Stimulated activated CD8-positive, alpha-beta memory T cell treated with anti-CD3 and anti-CD28 coated beads, Interleukin-4, amount 100 ng/mL, for 4 hours (primary cell): ENCODE results near the gene ETS1.

ENCODE experiments used
- DNase-seq, 2 donors: peaks; one replicate each; pipeline ENCODE4 v3.0.0-alpha.2; 2020; ENCODE audit warnings: low read depth in 2 of 2, low spot score in 1 of 2

The ETS1 gene

DNA sequence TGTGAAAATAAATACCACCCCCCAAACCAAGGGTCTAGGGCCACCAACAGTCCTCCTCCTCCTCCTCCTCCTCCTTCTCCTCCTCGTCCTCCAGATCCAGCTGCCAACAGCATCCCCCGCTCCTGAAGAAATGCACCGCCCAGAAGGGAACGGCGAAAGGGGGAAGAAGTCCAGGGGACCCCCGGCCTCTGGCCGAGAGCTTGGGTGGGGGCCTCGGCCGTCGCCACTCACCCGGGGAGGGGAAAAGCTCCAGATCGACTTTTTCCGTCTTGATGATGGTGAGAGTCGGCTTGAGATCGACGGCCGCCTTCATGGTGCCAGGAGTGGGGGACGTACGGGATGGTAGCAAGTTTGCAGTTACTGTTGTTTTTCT lies 65.7 kb downstream of the ETS1 start:
- no peak for DNase-seq

DNA sequence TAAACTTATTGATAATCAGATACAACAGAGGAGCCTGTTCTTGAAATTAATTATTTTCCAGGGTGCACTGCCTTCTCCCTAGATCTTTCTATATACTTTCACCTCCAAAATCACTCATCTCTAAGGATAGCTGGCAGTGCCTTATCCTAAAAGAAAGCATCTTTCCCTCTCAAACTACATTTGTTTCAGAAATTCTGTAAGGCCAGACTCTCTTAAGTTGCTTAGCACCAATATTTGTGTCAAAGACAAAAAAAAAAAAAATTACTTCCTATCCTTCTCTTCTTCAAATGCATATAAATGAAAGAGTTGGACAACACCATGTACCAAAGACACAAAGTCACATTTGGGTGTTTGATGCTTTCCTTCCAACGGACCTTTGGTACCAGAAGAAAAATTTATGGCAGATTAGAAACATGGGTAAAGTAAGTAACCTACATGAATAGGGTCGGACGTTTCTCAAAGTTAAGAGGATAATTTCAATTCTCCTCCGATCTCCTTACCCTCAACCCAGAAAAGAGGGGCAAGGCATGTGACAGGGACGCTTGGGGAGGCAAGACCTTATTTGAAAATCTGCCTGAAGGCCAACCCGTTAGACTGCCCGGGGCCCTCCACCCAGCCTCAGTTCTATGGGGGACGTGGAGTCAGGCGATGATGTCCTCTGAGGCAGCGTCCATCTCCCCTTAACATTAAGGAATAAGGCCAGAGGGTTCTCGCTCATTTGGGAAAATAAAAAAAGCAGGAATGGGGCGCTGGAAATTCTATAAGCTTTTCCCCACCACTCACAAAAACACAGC lies 66.3 kb downstream of the ETS1 start:
- DNase-seq, result no peak

DNA sequence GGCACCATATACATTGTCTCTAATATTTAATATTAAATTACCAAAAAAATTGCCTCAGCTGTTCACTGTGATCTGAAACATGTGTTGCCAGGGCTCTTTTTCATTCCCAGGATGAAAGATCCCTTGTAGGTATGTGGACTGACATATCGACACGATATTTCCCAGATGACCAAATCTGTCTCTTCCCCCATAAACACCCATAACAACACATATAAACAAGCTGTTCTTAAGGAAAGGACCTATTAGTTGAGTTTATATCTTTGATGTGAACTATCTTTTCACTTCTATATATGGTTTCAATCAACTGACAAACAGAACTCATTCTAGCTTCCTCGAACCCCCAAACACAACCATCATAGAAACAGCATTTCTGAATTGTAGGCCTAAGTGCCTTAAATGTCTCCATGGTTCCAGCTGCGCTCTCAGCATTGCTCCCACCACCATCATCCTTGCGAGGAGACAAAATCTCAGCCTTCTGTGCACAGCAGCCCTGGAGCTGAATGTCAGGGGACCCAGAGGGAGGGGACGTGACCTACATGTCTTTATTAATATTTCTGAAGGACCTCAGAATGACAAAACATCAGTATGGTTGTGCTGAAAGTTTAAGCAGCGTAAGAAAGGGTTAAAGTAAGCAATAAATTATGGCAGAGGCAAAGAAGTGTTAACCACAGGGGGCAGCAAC lies 67.0 kb downstream of the ETS1 start:
- DNase-seq, result no peak

DNA sequence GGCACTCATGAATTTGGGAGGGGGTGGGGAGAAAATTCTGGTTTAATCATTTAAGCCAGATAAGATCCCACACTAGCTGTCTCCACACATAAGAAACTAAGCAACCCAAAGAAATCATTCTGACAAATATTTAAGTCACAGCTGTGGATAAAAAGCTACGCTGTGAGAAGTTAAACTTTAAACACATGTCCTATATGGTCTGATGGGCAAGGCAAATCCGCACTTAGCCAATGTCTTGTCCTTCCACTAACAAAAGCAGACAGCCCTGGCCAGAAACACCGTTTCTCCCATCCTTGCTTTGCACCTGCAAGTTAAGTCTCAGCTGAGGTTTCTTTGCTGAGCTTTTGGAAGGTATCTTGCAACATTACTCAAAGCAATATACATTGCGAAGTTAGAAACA lies 68.0 kb downstream of the ETS1 start:
- no peak for DNase-seq

DNA sequence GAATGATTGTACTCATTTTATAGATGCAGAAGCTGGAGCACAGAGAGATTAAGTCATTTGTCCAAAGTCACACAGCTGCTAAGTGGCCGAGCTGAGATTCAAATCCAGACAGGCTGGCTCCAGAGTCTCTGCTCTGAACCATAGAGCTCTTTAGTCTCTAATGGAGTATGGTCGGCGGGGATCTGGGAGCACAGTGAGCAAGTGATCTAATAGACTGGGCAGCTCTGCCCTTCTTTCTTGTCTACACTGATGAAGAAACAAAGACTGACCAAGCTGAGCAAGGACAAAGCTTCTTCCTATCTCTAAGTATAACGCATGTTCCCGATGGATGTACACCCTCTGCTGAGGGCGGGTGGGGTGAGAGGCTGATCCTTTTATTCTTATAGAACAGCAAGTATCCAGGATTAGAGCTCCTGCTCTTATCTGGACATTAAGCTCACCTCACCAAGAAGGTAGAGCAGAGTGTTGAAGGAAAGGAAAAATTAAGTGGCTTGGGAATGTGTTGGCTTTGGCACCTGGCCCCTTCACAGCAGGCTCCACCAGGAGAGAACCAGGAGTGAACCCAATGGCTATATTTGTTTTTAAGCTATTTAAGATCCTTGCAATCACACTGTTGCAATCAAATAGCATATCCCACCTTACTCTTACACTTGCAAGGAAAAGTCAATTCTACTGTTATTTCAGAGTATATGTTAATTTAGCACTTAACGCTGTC lies 68.7 kb downstream of the ETS1 start:
- no peak for DNase-seq

DNA sequence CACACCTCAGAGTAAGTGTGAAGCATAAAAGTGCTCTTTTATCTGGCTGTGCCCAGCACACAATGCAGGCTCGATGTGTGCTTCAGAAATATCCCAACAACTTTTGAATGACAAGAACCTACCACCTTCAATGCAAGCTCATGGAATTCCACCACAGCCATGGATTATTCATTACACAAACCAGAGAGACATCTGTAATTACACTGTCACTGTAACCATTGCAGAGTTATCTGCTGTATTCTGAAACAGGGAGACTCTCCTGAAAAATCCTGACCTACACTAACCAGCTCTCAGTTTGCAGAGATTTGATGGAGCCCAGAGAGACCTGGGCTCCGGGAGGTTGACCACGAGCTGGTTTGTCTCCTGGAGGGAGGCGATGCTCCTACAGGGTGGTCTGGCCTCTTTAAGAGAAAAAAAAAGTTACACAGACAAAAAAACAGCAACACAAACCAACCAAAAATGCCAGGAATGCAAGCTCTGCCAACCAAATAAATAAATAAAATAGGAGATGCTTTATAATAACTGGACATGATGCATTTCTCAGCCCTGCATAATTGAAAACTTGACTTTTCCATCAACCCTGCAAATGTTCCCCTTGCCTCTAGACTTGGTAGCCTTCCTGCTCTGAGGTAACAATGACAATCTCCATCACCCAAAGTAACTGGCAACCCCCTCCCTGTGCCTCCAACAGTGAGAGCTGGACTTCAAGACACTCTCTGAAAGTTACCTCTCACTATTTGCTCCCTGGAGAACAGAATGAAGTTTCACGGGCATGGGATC lies 69.7 kb downstream of the ETS1 start:
- DNase-seq, result no peak

DNA sequence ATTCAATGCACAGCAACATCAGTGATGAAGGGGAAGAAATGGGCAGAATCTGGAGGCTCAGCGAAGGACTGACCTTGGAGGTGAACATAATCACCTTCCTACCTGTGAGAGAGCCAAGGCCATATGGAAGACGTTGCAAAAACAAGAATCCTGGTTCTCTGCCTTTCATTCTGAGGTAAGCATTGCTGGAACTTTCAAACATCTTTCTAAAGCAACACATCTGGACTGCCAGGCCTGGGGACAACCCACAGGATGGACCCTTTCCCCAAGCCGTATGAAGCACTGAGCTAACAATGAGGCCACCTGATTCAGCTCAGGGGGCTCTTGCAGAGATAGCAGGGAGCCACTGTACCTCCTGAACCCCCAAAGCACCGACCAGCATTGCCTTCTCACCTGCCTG lies 70.5 kb downstream of the ETS1 start:
- DNase-seq, result no peak

DNA sequence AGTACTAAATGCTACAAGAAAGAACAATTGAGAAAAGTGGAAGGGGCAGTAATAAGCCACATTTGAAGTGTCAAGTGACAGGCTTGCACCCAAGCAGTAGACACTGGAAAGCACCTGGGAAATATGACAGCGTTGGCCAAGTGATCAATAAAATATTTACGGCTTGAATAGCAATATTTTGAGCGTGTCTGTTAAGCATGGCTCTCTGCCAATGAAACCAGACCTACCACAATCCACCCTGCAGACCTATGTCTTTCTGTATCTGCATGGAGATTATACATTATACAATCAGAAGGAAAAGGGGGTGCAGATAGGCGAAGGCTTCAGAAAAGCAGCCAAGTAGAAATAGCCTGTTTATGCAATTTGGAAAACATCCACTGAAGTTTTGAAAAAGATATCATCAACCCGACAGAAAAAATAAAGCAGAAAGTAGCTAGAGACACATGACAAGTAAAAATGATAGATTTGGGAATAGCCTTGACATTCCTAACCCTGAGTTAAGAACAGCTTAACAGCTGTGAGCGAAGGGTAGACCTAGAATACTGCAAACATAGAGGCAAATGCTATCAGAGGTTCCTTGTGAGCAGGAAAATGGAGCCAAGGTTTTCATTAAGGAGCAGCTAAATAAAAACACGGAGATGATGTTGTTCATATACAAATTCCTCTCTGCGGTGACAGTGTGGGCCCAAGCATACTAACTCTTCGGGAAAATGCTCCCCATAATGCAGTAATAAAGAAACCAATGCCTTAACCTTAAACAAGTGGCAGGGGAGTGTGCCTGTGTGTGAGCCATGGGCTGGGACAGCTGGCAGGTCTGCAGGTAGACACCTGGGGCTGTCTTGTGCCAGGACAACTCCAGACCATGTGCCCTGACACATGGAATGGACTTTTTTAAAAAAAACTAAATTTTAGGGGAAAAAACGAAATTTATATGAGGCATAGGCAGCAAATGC lies 71.3 kb downstream of the ETS1 start:
- DNase-seq, result no peak

DNA sequence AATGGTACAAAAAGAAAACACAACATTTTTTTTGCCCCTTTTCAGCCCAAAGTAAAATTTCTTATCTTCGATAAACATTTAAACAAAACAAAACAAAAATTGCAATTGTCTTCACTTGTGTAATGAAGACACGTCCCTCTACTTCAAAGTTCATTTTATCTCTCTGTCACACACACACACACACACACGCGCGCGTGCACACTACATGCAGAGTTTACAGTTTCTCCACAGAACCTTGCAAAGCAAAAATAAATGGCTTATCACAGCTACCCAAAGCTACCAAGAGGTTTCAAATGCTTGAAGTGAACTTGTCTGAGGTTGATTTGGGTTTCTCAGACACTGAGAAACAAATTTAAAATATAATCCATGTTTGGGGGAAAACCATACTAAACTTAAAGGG lies 72.3 kb downstream of the ETS1 start:
- no peak for DNase-seq

DNA sequence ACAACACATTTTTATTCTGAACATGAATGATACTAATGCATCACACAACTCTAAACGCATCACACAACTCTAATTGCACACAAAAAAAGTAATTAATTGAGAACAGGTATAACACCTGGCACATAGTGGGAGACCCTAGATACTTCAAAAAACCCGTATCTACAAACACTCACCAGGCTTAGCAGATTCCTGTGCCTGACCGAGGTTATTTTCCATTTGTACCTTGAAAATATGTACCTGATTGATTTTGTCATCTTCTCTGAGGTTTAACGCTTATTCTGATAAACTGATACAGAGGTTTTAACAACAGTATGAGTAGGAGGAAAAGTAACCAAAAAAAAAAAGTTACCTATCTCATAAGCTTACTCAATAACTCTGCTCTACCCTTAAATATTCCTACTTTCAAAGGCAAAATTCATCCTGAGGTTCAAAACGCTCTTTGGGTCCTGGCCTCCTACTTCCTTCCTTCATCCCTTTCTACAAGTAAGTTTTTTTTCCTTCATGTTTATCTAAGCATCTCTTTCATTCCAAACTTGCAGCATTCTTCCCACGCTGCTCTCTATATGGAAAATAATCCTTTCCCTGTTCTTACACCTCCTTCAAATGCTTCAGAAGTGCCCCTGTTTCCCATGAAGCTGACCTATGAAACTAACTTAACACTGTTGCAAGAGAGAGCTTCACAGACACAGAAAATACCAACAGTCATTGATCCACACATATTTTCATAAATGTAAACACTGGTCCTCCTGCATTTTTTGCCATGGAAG lies 73.3 kb downstream of the ETS1 start:
- no peak for DNase-seq

DNA sequence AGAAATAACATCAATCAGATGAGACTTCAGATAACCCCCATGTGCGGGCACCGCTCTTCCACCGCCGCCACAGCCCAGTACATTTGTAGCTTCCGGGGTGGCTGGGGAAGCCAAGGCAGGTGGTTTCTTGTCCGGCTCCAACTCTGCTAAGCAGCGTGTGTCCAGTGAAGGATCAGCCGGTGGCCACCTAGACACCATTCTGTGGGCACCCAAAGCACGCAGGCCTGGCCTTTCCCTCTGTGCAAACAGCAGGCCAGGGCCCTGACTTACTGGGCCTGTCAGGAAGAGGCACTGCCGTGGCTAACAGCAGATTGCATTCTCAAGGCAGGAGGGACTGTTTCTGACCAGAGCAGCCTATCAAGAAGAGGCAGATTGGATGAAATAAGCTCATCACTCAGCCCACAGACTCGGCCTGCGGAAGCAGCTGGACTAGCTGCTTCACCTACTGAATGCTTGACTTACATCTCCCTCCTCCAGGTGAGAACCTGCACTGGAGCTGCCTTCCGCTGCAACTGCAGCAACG lies 74.8 kb downstream of the ETS1 start:
- DNase-seq, result no peak

DNA sequence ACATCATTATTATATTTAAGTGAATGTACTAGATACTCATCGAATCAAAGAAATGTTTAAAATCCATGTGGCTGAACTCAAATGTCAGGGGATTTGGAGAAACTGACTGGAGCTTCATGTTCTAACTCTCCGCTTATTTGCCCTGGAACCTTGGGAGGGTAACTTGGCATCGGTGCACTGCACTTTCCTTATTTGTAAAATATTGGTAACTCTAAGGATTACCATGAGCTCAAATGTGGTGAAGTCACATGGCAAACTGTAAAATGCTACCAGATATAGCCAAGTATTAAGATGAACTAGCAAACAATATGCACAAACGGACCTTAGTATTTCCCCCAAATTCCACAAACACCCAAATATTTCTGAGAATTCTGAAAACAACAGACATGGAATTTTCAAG lies 75.6 kb downstream of the ETS1 start:
- DNase-seq, result no peak

DNA sequence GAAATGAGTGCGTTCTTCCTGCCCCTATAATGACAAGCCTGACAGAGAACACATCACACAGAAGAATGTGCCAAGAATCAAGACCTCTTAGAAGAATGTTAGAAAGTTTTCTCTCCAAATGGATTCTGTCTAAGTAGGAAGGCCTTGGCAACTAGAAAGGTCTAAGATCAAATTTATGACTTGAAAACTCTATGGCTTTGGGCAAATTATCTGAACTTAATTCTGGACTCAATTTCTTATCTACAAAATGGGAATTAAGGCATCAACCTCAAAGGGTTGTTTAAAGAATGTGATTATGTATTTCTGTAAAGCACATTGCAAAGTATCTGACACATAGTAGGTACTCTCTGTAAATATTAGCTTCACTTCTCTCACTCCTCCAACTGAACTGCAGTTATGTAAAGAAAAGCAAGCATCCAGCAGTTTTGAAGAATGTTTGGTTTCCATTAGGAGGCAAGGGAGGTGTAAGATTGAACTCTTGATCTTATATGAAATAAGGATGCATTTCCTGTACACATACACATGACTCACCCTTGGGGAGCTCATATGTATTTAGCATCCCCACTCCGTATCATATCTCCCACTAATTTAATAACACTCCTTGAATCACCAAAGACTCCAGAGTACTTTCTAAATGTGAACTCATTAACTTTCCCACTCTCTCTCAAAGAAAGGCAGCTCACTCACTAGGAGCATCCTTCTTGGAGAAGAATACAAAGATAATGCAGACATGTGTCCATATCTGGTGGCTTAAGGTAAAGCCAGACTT lies 77.6 kb downstream of the ETS1 start:
- no peak for DNase-seq

DNA sequence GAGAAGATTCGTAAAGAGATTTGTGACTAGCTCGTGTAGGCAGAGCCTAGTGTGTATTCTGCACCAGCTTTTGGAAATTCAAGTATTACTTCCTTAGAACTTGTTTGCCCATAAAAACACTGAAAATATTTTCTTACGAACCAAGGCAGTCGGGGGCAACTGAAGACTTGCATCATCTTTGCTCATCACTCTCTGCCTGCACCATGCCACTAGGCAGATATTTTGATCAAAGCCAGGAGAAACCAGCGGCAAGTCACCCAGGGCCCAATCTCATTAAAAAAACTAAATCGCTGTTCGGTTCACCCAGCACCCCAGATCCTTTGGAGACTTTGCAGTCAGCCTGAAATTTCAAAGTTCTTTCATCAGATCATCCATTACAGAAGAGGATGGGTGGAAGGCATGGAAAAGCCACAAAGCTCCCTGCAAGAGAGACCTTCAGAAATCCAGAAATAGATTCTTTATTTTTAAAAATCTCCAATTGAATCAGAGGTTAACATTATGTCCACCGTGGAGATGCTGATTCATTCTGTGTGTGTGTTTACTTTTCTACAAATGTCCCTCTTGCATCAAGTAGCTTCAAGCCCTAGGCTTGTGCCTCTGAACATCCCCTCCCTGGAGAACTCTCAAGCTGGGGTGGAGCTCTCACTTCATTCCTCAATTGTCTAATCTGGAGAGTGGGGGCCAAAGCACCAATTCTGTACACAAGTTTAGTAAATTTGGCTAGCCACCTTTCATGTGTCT lies 78.4 kb downstream of the ETS1 start:
- DNase-seq, result no peak

DNA sequence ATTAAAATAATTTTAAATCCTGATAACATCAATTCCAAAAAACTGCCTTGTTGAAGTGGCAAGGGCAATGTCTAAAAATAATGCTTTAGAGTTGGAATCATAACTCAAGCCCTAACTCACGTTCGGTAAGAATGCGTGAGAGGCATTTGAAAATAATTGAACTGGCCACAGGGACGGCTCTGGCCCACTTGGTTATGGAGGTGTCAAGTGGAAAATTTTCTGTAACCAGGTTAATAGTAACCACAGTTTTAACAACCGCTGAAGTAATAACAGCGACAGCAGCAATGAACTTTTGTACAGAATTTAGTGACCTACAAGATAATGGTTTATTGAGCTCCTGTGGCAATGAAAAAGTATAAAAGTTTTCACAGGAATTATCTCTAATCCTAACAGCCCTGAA lies 79.4 kb downstream of the ETS1 start:
- DNase-seq, result no peak

DNA sequence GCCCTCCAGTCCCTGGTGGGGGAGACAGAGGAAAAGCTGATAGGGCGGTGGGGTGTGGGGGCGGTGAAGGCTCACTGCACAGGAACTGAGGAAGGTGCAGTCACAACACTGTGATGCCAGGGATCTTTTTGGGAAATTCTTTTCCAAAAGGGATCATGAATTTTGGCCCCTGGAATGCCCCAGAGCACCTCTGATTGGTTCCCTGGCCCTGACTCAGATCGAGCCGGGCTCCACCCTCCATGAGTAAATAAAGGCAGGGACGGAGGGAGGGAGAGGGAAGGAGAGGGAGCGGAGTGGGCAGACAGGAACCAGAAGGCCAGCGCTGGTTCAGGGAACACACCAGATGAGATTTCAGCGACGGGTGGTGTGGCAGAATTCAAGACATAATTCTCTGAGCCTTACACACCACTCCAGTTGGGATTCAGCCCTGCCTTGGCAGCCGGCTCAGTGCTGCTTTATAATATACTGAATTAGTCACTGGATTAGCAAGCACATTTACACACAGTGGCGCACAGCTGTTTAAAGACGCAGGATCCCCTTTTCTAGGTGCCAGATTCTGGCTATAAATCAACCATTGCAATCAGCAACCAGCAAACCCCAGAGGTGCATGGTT lies 80.3 kb downstream of the ETS1 start:
- no peak for DNase-seq

DNA sequence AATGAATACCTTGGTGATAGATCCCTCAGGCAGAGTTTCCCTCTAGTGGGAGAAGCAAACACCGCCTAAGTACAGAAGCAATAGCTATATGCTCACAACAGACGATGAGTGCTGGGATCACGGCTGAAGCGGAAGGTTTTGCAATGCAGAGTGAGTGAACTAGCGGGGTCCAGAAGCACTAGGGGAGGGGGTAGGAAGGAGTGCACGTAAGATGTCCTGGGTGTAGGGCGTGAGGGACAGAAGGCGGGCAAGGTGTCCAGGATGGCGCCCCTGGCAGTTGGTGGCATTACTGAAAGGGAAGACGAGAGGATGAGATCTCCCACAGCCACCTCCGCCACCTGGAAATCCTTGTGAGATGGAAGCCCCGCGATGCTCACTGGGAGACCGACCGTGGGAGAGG lies 81.0 kb downstream of the ETS1 start:
- DNase-seq, result no peak
